HG03095 (cell line): ENCODE measurements around the gene POLA1.

Source experiments
- ATAC-seq: cut with Tn5 transposase; IDR thresholded peaks from one replicate; pipeline ENCODE4 v1.9.1; 2021; ENCODE audit warnings: moderate library complexity; ENCODE audit not compliant: unreplicated experiment

POLA1 gene

GRCh38 chrX:24963823-24964222 lies 270.1 kb downstream of the POLA1 start:
- no peak for ATAC-seq

- no peak for ATAC-seq
Measured at GRCh38 chrX:24965372-24965771, 271.7 kb downstream of the POLA1 start.

- ATAC-seq, result no peak
Measured at GRCh38 chrX:24969812-24970211, 276.1 kb downstream of the POLA1 start.

- ATAC-seq, result no peak
Measured at GRCh38 chrX:24979081-24979480, 285.4 kb downstream of the POLA1 start.

GRCh38 chrX:24981030-24981429 lies 287.3 kb downstream of the POLA1 start:
- ATAC-seq, result no peak

GRCh38 chrX:24982306-24982965 lies 288.7 kb downstream of the POLA1 start:
- no peak for ATAC-seq

DNA sequence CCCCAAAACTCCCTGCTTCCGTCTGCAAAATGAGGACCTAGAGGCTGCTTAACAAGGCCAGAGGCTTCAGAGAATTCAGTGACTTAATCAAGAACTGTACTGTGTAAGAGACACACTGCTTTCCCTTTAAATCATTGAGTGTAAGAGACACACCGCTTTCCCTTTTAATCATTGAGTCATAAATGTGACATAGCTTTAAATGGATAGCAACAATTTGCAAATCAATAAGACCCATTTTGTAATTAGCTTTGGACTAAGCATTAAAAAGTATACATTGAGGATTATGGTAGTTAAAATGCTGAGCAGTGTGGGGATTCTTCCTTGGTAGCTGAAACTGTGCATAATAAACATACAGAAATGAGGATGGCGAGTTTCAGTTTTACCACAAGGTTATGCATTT lies 290.2 kb downstream of the POLA1 start:
- no peak for ATAC-seq

DNA sequence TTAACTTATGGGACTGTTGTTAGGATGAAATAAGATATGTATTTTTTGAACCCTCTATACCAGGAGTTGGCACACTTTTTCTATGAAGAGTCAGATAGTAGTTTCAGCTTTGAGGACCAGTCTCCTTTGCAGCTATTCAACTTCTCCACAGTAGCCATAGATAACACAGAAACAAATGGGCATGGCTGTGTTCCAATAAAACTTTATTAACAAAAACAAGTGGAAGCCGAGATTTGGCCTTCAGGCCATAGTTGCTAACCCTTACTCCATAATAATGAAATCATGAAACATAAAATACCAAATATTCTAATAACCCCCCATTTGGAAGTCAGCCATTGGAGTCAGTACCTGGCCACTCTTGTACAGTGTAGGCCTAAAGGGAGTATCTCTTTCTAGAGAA lies 291.4 kb downstream of the POLA1 start:
- no peak for ATAC-seq

DNA sequence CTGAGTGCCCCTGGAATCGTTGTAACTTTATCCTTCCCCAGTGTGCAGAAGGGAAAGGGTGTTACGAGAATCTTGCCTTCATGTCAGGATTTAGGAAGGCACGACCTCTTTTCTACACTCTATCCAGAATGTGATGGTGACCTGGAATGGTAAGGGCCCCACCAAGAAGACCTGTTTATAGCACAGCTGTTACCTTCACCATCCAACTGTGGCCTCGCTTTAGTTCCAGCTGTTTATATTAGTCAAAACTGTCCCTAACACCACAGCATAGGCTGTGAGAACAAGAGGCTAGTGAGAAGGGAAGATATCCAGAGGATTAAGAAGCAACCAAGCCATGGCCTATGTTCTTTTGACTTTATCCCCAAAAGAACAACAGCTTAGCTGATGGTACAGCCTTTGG lies 294.0 kb downstream of the POLA1 start:
- no peak for ATAC-seq

DNA sequence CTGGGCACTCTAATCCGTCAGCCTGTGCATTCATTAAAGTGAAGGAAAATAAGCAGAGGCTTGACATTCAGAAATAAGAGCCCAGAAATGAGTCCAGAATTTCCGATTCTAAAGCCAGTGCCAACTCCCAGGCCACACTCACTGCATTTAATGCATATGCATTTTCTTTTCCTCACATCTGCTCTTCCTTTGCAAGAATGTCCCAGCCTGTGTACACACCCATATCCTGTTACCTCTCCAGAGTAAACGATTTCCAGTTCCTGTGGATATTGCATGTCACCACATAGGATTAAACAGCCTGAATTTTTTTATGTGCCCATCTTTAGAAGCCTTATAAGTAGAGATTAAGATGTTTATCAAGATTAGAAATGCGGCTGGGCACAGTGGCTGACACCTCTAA lies 294.6 kb downstream of the POLA1 start:
- no peak for ATAC-seq

DNA sequence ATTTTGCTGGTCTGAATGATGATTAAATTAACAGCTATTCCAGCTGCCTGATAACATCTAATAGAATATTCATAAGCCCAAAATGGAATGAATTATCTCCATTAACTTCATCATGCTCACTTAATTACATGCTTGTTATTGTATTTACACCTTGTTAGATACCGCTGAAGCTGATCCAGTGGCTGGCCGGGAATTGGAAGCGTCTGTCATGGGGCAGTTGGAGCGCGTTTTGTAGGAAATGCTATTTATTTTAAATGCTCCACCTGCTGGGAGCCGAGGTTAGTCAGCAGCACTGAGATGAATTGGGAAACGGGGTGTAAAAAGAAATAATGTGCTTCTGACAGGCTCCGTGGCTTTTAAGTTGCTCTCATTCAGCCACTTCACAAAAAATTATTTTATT lies 296.8 kb downstream of the POLA1 start:
- no peak for ATAC-seq

DNA sequence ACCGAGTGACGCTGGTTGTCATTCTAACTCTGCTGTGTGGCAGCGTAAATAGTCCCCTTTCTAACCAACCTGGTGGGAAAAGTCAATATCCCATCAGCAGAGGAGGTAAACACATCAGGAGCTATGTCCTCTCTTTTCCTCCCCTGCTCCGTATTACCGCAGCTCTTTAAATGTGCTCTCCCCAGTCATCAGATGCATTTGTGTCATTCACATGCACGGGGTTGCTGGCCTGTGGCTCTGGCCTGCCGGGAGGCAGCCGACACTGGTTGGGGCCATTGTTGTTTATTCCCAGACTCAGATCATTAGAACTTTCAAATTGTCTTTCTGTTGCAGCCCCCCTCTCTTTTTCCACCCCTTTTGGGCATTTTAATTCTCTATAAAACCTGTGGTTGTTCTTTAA lies 300.2 kb downstream of the POLA1 start:
- no peak for ATAC-seq

- no peak for ATAC-seq
Measured at GRCh38 chrX:24996096-24996709, 302.5 kb downstream of the POLA1 start.

GRCh38 chrX:24999511-24999910 lies 305.8 kb downstream of the POLA1 start:
- ATAC-seq, result no peak

- ATAC-seq, result no peak
Measured at GRCh38 chrX:25001808-25002660, 308.3 kb downstream of the POLA1 start.

DNA sequence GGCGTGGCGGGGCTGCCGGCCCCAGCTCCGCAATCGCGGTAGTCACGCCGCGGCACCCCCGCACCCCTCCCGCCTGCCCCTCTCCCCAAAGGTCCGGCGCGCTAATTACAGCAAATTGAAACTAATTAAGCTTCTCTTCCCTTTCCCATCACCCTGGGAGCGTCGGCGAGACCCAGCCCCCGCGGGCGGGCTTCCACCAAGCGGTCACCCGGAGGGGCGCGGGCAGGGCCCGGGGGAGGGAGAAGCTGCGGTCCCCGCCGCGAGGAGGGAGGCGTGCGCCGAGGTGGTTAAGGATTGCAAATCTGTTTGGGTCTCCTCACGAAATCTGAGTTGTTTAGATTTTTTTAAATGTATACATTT lies 308.9 kb downstream of the POLA1 start:
- ATAC-seq, result no peak

DNA sequence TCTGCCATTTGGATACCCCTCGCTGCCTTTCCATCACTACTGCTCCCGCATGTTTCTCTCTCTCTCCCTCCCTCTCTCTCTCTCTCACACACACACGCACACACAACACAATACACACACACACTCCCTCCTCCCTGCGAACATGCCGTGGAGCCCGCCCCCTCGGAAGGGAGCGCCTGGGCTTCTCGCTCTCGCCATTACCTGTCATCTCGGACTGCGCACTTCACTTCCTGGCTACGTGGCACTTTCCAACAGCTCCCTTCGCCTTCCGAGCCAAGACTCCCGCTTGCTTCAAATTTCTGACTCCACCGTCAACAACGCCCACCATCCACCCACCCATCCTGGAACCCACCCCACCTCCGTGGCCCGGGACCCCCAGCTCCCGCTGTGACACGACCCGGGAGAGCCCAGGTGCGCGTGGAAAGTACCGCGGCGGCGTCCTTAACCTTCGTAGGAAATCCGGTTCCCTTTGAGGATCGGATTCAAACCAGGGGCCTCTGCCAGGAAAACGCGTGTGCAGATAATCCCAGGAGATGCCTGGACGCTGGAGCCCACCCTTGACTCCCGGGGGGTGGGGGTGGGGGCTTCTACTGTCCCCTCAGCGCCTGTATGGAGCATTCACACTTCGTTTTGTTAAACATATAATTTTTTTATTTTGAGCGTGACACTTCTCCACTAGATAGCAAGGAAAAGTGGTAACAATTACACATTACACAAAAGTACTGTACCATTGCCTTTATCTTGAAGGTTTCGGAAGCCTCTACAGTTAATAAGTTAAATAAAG lies 309.5 kb downstream of the POLA1 start:
- ATAC-seq, result no peak

GRCh38 chrX:25004040-25004439 lies 310.3 kb downstream of the POLA1 start:
- ATAC-seq, result no peak

DNA sequence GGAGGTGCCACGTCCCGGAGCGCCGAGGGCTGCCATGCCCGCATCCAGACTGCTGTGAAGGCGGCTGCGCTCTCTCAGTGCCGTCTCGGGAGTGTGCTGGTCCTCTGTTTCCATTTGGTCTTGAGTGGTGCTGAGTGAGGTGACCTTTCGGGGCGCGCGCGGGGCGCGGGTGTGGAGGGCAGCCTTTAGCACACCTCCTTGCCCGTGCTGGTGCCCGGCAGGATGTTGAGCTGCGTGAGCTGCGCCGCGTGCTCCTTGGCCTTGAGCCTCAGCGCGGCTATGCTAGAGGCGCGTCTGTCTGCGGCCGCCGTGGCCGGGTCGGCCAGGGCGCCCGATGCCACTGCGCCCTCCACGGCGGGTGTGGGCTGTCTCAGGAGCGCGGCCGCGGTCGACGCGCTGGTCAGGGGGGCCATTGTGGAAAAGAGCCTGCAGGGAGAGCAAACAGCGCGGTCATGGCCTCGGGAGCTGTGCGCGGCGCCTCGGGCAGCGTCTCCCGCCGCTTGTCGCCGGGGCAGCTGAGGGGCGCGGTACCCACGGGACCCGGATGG lies 310.8 kb downstream of the POLA1 start:
- ATAC-seq, result no peak

GRCh38 chrX:25005034-25005381 lies 311.3 kb downstream of the POLA1 start:
- ATAC-seq, result no peak
